ENCODE results near the gene LRRN4.

Gene LRRN4

DNA sequence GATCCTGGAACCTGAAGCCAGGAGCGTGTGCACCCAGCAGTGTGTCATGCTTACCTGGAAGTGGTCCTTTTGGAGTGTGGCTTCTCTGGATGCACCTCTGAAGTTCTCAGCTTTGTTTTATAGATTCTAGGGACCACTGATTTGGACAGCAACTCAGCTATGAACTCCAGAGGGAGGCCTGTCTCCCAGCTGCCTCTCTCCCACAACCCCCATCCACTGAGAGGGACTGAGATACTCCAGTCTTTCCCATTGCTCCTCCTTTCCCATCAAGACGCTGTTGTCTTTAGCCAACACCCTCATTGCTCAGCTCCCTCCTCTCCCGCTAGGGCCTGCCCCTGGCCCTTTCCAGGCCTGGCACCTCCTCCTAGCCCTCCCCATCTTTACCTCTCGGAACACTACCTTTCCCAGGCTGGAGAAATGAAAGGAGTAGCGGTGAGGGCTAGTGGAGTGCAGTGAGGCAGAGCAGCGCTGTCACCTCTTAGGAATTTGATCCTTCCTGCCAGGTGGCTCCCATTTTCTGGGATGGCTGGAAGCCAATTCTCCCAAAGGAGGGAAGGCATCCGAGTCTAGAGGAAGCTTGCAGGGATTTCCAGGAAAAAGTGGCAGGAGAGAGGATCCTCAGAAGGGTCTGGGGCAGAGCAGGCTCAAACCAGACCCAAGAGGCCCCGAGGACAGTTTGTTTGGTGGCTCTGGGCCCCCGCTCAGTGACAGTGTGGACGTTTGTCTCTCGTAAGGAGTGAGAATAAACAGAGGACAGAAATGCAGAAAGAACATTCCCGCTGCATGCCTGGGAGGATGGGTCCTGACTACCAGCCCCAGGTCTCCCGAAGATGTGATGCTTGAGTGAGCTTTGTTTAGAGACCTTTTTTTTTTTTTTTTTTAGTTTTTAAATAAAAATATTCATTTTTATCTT, at the start of gene LRRN4:
Gene LRRN4, minus strand, starts transcription at position 285 of the 913 bp plus-strand sequence. CDS start 1,261 bp downstream, outside the sequence.
- DNase-seq: peak; percentile 91

DNA sequence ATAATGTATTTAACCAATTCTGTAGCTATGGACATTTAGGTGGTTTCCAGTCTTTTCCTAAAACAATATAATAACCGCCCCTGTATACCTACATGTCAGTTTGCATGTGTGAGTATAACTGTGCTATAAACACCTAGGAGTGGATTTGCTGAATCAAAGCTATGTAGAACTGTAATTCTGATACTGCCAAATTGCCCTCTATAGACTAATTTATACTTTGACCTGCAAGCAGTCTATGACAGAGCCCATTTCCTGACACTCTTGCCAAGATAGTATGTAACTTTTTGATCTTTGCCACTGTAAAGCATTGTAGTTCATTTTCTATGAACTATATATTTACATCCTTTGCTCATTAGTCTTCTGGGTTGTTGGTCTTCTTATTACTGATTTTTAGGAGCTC, 49.4 kb upstream of the LRRN4 start:
- no peak for DNase-seq

DNA sequence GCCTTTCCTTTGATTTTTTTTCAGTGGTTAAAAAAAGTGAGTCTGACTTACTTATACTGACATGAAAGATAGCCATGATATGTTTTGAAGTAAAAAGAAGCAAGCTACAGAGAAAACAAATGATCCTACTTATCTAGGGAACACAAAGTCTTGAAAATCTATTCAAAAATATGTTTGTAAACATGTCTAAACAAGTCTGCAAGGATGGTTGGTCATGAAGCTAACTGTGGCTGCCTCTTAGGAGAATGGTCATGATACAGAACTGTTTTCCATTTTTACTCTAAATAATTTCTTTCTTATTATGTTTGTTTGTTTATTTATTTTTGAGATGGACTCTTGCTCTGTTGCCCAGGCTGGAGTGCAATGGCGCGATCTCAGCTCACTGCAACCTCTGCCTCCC, 47.5 kb upstream of the LRRN4 start:
- no peak for DNase-seq

DNA sequence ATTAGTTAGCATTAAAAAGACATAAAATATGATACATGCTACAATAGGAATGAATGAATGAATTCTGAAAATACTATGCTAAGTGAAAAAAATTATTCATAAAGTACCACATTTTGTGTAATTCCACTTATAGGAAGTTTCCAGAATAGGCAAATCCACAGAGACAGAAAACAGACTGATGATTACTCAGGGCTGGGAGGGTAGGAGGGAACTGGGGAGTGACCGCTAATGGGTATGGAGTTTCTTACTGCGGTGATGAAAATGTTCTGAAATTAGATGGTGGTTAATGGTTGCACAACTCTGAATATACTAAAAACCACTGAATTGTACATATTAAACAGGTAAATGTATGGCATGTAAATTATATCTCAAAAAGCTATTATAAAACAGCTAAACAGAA, 46.4 kb upstream of the LRRN4 start:
- DNase-seq: no peak

DNA sequence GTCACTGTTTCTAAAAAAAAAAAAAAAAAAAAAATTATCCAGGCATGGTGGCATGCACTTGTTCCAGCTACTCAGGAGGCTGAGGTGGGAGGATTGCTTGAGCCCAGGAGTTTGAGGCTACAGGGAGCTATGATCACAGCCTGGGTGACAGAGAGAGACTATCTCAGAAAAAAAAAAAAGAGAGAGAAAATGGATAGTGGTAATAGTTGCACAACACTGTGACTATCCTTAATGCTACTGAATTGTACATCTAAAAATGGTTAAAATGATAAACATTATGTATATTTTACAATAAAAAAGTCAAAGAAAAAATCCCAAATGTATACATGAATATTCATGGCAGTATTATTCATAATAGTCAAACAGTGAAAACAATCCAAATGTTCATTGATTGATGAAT, 46.0 kb upstream of the LRRN4 start:
- no peak for DNase-seq

DNA sequence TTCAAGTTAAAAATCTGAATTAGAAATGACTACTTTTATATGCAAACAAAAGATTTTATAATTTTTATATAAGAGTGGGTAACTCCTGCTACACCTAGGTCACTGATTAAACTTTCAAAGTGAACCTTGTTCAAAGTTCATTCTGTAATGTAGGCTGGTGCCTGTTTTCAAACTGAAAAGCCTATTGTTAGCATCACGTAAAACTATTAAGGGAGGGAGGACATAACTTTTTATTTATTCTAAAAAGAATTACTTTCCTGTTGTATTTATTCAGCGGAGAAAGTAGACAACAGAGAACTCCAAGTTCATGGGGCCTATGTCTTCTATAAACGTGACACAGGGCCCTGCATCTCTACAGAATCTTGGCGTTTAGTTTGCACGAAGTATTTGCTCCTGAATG, 41.5 kb upstream of the LRRN4 start:
- DNase-seq: no peak

DNA sequence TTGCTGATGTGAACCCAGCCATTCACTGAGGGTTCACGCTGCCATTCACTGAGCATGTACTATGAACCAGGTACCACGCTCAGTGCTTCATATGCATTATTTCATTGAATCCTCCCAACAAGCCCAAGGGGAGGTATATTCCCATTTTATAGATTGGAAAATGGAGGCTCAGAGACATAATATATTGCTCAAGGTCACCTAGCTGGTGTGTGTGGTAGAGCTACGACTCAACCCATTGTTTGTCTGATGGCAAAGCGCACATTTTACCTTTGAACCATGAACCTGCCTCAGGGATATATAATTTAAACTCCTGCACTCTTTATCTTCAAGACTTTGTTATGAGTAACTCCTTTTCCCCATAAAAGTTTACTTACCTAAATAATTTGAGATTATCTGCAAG, 40.7 kb upstream of the LRRN4 start:
- no peak for DNase-seq

DNA sequence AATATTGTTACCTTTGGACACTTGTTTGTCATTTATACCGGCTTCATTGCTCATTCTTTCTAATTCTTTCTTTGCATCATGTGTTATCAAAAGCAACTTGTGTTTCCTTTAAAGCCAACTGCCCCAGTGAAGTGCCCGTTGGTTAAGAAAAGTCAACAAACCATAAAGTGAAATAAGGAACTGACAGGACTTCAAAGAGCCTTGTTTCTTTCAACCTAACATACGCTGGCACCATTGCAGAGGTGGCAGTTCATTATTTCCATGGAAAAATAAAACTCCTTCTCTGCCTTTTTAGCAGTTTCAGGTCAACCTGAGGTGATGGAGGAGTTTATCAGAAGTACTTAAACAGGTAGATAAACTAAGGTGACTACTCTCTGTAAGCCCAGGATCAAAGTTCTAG, 40.2 kb upstream of the LRRN4 start:
- DNase-seq: no peak

DNA sequence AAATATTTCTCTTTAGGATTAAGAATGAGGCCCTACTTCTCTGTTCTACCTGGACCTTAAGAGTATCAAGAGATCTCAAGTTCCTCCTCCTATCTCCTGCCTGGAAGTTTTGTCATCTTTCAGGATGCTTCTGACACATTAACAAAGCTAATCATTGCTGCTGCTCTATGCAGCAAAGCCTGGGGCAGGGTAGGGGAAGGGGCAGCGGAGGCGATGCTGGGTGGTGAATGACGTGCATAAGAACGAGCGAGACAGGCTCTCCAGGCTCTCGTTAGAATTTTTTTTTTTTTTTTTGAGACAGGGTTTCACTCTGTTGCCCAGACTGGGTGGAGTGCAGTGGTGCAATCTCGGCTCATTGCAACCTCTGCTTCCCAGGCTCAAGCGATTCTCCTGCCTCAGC, 37.8 kb upstream of the LRRN4 start:
- DNase-seq: no peak

DNA sequence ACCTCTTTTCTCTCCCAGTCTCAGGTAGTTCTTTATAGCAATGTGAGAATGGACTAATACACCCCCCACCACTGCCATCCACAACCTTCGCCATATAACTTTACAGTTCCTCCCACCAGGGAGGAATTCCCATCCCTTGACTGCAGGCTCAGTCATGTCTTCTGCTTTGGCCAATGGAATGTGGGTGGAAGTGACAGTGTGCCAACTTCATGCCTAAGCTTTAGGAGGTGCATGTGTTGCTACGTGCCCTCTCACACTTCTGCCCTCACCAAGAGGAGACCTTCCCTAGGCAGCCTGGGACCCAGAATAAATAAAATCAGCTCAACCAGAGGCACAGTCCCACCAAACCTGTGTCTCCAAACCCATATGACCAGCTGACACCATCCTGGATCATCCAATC, 33.0 kb upstream of the LRRN4 start:
- DNase-seq: no peak

DNA sequence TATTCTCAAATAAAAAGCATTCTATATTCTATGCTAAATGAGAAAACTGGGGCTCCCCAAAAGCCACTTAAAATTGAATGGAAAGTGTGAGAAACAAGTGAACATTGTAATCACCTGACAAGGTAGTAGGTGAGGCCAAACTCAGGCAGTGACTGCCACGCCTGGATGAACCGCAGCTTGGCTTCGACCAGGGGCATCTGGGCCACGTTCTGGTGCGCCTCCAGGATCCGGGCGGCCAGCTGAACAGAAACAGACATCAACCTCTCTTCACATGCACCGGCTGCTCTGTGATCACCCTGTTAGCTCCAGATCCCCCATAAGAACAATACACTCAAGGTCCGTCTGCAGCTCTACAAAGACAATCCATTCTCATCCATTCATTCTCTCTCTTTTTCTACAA, 30.1 kb upstream of the LRRN4 start:
- no peak for DNase-seq

DNA sequence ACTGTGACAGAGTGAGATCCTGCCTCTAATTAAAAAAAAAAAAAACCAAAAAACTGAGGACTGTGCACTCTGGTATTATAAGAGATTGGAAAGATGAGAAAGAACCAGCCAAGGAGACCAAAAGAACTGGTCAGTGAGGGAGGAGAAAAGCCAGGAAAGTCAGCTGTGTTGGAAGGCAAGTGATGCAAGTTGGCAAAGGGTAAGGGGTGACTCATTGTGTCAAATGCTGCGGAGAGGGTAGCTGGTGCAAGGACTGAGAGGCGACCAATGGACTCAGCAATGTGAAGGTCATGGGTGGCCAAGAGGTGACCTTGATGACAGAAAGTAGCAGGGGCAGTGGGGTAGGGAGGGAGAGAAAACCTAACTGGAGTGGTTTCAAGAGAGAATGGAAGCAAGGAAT, 27.4 kb upstream of the LRRN4 start:
- no peak for DNase-seq

DNA sequence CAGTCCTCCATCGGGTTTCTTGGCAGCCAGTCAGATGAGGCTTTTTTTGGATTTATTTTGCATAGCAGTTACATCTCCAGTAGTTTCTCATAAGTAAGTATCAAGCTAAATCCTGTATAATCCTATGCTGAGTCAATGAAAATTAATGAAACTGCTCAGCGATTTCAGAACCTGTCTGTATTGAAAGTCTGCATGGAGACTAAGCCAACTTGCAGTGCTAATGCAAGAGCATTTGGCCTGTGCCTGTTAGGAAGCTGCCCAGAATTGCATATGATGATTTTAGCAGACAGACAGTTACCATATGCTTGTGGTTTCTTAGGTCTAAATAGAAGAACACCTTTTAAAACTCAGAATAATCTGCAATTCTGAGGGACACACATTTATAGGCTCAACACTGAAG, 25.2 kb upstream of the LRRN4 start:
- no peak for DNase-seq

DNA sequence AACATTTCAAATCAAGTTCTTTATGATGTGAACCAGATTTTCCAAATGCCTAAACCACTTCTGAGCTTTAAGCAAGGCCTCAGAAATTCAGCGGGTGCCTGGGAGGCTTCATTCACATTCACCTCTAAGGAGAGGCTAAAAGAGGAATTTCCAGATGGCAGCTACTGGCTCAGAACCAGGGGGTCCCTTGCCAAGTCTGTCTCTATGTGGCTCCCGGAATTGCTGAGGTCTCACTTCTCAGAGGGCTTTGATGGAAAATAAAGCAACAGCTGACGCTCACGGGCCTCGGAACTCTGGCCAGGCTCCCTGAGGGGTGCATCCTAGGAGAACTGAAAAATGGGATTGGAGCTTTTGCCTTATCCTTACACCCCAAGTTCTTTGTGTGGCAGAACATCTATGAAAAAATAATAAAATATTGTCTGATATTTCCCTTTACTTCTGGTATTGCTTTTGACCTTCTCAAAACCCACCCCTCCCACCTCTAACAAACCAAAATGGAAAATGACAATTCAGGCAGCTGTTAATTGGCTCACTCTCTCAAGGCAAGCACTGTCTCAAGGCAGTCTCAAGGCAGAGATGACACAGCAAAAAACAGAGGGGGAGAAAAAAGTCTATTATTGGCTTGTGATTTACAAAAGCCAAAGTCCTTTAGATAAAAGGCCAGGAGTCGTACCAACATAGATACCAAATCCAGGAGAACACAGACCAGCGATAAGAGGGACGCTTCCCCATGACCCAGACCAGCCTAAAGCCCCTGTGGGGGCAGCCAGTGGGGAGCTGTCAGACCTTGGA, 21.8 kb upstream of the LRRN4 start:
- DNase-seq: peak; percentile 58

DNA sequence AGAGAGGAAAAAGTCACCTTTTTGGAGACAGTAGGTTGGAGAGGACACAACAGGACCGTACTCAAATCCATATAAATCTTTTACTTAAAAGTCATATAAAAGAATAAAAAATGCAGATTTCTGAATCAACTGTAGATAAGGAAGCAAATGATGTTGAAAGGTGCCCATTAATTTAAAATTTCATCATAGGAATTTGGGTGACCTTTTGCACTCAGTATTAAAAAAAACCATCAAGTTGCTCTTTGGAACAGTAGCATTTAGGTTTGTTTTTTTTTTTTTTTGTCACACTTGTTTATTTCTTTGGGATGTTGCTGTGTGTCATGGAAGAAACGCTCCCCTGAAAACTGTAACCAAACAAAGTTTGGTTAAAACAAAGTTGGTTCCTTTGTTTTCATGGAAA, 20.9 kb upstream of the LRRN4 start:
- DNase-seq: no peak

DNA sequence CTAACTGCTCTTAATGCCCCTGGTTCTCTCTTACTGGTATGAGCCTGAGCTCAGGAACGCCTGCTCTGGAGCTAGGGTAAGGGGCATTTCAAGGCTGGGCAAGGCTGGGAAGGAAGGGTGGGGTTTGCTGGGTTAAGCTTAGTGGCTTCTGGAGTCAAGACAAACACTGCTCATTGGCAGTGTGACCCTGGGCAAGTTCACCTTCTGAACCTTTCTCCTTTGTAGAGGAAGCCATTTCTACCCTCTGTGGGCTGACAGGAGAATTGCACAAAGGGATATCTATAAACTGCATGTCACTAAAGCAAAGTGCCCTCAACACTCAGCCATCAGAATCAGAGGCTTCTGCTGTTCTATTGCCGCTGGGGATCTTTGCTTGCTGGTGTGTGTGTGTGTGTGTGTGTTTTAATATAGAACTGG, 20.3 kb upstream of the LRRN4 start:
- DNase-seq: peak; percentile 54

DNA sequence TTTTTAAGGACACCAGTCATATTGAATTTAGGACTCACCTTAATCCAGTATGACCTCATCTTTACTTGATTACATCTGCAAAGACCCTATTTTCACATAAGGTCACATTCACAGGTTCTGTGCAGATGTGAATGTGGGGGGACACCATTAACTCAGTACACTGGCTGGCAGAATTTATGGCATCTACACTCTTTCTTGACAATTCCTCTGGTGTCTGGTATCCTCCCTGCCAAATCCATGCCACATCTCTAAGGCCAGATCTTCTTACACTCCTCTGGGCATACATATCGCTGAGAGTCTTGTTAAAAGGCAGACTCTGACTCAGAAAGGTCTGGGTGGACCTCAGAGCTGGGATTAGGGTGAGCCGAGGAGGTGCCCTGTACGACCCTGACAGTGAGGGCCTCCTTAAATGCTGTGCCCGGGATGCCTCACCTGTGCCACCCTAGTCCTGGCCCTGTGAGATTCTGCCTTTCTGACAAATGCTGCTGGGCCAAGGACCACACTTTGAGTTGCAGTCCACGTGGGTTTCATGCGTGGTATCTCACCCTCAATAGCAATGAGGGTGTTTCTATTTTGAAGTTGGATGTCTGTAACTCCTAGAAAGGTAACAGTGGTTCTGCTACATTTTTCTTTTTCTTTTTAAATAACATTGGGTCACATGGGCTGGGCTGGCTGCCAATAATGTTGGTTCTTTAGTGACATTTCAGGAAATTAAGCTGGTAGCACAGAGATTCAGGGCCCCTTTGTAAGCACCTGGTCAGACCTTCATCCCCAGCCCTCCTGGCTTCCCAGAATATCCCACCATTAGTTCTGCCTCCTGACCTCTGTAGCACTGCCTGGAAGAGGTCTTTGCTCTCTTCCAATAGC, 17.2 kb upstream of the LRRN4 start:
- no peak for DNase-seq

DNA sequence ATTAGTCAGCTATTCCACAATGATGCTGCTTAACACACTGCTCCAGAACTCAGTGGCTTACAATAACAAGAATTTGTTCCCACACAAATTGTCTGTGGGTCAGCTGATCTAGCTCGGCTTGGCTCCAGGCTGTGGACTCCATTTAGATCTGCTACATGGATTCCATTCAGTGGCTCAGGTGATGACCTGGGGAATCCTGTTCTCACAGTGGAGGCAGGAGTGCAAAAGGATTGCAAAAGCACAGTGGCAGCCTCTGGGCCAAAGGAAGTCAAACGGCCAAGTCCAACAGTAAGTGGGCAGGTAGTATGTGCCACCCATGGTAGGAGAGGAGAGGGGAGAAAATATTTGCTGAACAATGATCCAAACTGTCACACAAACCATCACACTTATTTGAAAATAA, 15.8 kb upstream of the LRRN4 start:
- DNase-seq: no peak

DNA sequence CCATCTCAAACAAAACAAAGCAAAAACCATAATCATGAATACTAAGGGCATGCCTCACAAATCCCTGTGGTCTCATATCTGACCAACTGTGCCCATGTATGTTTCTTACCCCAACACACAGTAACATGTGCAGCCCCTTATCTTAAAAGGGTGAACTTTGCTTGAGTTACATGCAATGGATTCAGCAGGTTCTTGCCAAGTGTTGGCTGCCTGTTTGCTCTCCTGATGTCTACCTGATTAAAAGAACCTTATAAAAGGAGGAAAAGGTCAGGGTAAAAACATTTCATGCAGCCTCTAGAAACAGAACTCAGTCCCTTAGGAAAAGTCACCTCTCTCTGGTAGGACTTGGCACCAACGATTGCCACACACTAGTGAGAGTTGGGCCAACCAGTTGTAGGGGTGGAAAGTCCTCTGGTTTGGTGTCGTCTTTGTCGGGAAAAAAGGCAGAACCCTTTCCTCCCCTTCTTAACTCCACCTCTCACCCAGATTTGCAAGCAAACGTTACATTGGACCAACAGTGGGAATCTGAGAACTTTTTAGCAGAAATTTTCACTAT, 14.0 kb upstream of the LRRN4 start:
- no peak for DNase-seq

DNA sequence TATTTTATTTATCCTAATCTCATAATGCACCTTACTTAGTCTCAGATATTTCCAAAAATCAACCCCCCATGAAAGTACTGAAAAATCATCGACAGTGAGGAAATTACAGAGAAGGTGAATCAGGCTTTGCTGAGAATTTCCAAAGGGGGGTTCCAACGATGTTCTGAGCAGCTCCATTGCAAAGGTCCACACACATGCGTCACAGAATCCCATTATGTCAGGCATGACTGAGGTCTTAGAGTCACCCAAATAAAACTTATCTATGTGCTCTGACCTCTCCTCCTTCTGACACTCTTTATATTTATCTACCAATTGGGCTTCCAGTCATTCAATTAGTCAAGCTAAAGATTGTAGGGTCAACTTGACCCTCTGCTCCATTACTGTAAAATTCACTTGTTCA, 12.7 kb upstream of the LRRN4 start:
- DNase-seq: no peak

DNA sequence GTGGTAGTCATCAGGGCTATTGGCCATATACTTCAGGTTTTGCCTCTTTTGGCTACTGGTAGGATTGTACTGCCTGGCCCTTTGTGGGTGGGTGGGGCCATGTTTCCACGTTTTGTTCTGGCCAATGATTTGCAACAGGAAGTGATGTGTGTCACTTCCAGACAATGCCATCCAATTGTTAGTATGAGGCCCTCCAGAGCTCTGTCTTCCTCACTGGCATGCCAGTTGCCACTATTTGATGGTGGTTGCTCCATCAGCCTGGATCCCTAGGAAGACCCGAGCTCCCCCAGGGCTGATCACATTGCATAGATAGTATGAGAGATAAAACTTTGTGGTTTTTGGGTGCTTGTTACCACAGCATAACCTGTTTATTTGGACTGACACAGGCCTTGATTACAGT, 7.7 kb upstream of the LRRN4 start:
- no peak for DNase-seq

DNA sequence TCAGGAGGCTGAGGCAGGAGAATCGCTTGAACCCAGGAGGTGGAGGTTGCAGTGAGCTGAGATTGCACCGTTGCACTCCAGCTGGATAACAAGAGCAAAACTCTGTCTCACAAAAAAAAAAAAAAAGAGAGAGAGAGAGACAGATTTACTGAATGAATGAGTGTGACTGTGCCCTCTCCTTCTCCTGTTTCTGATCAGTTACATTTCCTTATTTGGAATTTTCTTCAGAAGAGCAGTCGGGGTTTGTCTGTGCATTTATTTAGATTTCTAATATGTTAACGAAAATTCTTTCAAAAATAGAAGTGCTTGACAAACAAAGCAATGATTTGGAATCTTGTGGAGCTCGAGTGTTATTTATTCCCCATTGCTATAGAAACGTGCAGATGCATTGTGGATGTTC, 6.4 kb upstream of the LRRN4 start:
- DNase-seq: no peak
